22Rv1 (cell line): ENCODE results near the gene TTBK1.

ENCODE experiments used
- ZFX ChIP-seq: fragments of 450-650 bp; IDR thresholded peaks from 2 replicates; pipeline ENCODE4 v1.6.1; 2017; ENCODE audit warnings: antibody characterized with exemption, borderline replicate concordance
- TF ChIP-seq, protein P1 (sequence below): fragments of 450-650 bp; IDR thresholded peaks from 2 replicates; pipeline ENCODE4 v1.5.1; 2017; ENCODE audit warnings: mild to moderate bottlenecking

DNA sequence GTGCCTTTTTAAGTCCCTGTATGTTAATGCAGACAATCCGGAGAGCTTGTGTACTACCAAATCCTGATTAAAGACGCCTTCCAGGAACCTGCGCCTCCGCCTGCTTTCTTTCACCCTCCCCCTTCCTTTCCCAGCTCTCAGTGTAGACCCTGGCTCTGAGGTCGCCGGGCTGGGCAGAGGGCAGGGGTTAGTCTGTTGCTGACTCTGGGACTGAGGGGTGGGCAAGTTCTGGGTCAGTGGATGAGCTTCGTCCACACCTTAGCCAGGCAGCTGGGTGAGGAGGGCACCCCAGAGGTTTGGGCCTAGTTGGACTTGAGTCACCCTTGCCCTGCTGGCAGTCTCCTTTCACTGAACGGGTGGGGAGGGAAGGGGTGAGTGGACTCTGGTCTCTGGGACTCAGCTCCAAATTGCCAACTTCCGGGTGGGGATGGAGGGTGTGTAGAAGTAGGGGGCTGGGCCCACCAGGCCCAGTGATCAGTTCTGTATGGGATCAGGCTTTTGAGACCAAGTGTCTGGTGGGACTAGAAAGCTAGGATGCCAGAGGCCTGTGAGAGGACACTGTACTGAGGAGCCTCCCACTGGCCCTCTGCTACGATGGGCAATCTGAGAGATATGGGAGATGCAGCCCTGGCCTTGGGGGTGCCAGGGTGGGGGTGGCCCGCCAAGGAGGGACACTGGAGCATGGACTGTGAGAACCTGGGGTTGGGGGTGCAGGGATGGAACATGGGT, 33.5 kb downstream of the TTBK1 start:
- TF ChIP-seq, protein P1, sequence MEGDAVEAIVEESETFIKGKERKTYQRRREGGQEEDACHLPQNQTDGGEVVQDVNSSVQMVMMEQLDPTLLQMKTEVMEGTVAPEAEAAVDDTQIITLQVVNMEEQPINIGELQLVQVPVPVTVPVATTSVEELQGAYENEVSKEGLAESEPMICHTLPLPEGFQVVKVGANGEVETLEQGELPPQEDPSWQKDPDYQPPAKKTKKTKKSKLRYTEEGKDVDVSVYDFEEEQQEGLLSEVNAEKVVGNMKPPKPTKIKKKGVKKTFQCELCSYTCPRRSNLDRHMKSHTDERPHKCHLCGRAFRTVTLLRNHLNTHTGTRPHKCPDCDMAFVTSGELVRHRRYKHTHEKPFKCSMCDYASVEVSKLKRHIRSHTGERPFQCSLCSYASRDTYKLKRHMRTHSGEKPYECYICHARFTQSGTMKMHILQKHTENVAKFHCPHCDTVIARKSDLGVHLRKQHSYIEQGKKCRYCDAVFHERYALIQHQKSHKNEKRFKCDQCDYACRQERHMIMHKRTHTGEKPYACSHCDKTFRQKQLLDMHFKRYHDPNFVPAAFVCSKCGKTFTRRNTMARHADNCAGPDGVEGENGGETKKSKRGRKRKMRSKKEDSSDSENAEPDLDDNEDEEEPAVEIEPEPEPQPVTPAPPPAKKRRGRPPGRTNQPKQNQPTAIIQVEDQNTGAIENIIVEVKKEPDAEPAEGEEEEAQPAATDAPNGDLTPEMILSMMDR: no peak
- no peak for TF ChIP-seq ZFX
